ENCODE measurements around the gene PFKFB3. TPM values are rescaled to one million over a fixed set of nuclear protein-coding genes. Genes with fewer than 3 reads are reported as not detected.
A peak's percentile ranks its signal among the peaks of the same experiment; 100 is the strongest.

Gene PFKFB3
- total RNA-seq, 2 donors from 2014 or later: 31.2 to 34.5 TPM

DNA sequence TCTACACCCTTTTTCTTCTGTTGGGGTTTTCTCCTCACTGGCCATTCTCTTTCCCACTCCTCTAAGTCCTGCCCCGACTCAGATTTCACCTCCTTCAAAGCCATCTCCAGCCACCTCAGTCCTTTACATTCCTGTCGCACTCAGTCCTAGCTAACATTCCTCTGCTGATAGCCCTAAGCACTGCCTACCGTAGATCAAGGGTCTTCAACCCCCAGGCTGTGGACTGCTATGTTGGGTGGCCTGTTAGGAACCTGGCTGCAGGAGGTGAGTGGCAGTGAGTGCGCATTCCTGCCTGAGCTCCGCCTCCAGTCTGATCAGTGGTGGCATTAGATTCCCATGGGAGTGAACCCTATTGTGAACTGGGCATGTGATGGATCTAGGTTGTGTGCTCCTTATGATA is 11.2 kb downstream of the PFKFB3 start:
- WGBS, 2 experiments (ENCODE audit: insufficient coverage in 1 of 2, insufficient read length in 1 of 2): 95 to 100% methylated on average over 5 of the region's 5 CpGs
- no peak overlapping the region for H3K4me3 Mint-ChIP-seq
- peaks cover 50% of the 10 kb centered on the region for H3K36me3 Mint-ChIP-seq (ENCODE audit: low read depth)

DNA sequence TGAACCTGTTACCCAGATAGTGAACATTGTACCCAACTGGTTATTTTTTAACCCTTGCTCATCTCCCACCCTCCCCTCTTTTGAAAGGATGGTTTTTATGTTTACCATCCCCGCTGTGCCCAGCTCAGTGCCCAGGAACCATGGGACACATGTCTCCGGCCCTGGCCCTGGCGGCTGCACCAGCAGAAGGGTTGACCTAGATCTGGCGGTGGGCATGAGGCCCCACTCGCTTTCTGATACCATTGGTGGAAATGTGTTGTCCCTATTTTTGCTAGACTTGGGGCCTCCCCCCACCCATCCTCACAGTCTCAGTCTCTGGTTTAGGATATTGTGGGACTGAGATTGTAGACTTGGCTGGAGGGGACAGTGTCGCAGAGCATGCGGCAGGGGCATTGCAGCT is 11.9 kb downstream of the PFKFB3 start:
- H3K9ac ChIP-seq (ENCODE audit: extremely low read depth, low read length, poor library complexity, severe bottlenecking): no peak overlapping the region
- H3K4me1 ChIP-seq (ENCODE audit: control insufficient read depth, insufficient read depth, low read length): peaks cover 5% of the 10 kb centered on the region
- no peaks in the 10 kb centered on the region for H3K27me3 ChIP-seq (ENCODE audit: control insufficient read depth, insufficient read depth, low read length, poor library complexity, severe bottlenecking)
- H3K9me3 Mint-ChIP-seq: no peaks in the 10 kb centered on the region
- H3K9me3 ChIP-seq (ENCODE audit: control insufficient read depth, low read length): no peaks in the 10 kb centered on the region
- no peak overlapping the region for H3K4me3 Mint-ChIP-seq
- H3K27me3 Mint-ChIP-seq (ENCODE audit: insufficient read depth): no peaks in the 10 kb centered on the region
- no peak for DNase-seq
- H3K27ac ChIP-seq (ENCODE audit: low read depth, low read length): no peak overlapping the region
- no peak overlapping the region for H3K4me3 ChIP-seq (ENCODE audit: low read length)
- H3K27ac Mint-ChIP-seq: no peak overlapping the region
- peaks cover 64% of the 10 kb centered on the region for H3K36me3 ChIP-seq (ENCODE audit: control insufficient read depth, insufficient read depth, low read length)
- TF ChIP-seq, protein P1, sequence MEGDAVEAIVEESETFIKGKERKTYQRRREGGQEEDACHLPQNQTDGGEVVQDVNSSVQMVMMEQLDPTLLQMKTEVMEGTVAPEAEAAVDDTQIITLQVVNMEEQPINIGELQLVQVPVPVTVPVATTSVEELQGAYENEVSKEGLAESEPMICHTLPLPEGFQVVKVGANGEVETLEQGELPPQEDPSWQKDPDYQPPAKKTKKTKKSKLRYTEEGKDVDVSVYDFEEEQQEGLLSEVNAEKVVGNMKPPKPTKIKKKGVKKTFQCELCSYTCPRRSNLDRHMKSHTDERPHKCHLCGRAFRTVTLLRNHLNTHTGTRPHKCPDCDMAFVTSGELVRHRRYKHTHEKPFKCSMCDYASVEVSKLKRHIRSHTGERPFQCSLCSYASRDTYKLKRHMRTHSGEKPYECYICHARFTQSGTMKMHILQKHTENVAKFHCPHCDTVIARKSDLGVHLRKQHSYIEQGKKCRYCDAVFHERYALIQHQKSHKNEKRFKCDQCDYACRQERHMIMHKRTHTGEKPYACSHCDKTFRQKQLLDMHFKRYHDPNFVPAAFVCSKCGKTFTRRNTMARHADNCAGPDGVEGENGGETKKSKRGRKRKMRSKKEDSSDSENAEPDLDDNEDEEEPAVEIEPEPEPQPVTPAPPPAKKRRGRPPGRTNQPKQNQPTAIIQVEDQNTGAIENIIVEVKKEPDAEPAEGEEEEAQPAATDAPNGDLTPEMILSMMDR (conservative IDR thresholded peaks at IDR 0.05): no peak
- peaks cover 12% of the 10 kb centered on the region for H3K4me1 Mint-ChIP-seq
- H3K36me3 Mint-ChIP-seq (ENCODE audit: low read depth): peaks cover 56% of the 10 kb centered on the region
- WGBS, 2 experiments (ENCODE audit: insufficient coverage in 1 of 2, insufficient read length in 1 of 2): 96 to 100% methylated on average over 1 to 7 of the region's 7 CpGs

More for the DNA sequence above, 11.2 kb downstream of the PFKFB3 start:
- H3K27me3 ChIP-seq (ENCODE audit: control insufficient read depth, insufficient read depth, low read length, poor library complexity, severe bottlenecking): no peaks in the 10 kb centered on the region
- peaks cover 5% of the 10 kb centered on the region for H3K4me1 ChIP-seq (ENCODE audit: control insufficient read depth, insufficient read depth, low read length)
- Mint-ChIP-seq H3K27me3 (ENCODE audit: insufficient read depth) (no peaks in the 10 kb centered on the region), H3K9me3 (no peaks in the 10 kb centered on the region), H3K4me1 (peaks cover 12% of the 10 kb centered on the region), H3K27ac (no peak overlapping the region)
- H3K9ac ChIP-seq (ENCODE audit: extremely low read depth, low read length, poor library complexity, severe bottlenecking): no peak overlapping the region
- peaks cover 57% of the 10 kb centered on the region for H3K36me3 ChIP-seq (ENCODE audit: control insufficient read depth, insufficient read depth, low read length)
- H3K4me3 ChIP-seq (ENCODE audit: low read length): no peak overlapping the region
- DNase-seq: no peak
- H3K9me3 ChIP-seq (ENCODE audit: control insufficient read depth, low read length): no peaks in the 10 kb centered on the region
- no peak overlapping the region for H3K27ac ChIP-seq (ENCODE audit: low read depth, low read length)
- TF ChIP-seq, protein P1 (conservative IDR thresholded peaks at IDR 0.05): no peak

DNA sequence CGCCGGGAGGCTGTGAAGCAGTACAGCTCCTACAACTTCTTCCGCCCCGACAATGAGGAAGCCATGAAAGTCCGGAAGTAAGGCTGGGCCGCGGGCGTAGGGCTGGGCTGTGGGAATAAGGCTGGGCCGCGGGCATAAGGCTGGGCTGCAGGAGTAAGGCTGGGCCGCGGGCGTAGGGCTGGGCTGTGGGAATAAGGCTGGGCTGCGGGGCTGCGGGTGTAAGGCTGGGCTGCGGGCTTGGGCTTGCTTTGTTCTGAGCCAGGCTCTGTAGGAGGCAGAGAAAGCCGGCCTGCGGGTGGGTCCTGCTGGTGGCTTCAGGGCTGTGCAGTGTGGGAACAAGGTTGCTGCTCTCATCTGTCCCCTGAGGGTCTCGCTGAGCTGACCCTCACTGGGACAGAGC is 12.5 kb downstream of the PFKFB3 start:
- H3K9me3 Mint-ChIP-seq: no peaks in the 10 kb centered on the region
- no peak for DNase-seq
- H3K9me3 ChIP-seq (ENCODE audit: control insufficient read depth, low read length): no peaks in the 10 kb centered on the region
- H3K4me3 Mint-ChIP-seq: no peak overlapping the region
- H3K27ac ChIP-seq (ENCODE audit: low read depth, low read length): no peak overlapping the region
- H3K4me1 Mint-ChIP-seq: peaks cover 12% of the 10 kb centered on the region
- no peaks in the 10 kb centered on the region for H3K27me3 ChIP-seq (ENCODE audit: control insufficient read depth, insufficient read depth, low read length, poor library complexity, severe bottlenecking)
- no peaks in the 10 kb centered on the region for H3K27me3 Mint-ChIP-seq (ENCODE audit: insufficient read depth)
- H3K4me1 ChIP-seq (ENCODE audit: control insufficient read depth, insufficient read depth, low read length): peaks cover 5% of the 10 kb centered on the region
- TF ChIP-seq, protein P1 (conservative IDR thresholded peaks at IDR 0.05): no peak
- no peak overlapping the region for H3K9ac ChIP-seq (ENCODE audit: extremely low read depth, low read length, poor library complexity, severe bottlenecking)
- H3K4me3 ChIP-seq (ENCODE audit: low read length): no peak overlapping the region
- H3K36me3 Mint-ChIP-seq (ENCODE audit: low read depth): peaks cover 59% of the 10 kb centered on the region
- H3K36me3 ChIP-seq (ENCODE audit: control insufficient read depth, insufficient read depth, low read length): peaks cover 70% of the 10 kb centered on the region
- WGBS, 2 experiments (ENCODE audit: insufficient coverage in 1 of 2, insufficient read length in 1 of 2): 95 to 97% methylated on average over 16 to 19 of the region's 19 CpGs
- peak overlapping the region; percentile 75 for H3K27ac Mint-ChIP-seq
